Stomach (tissue), 9 donors: ENCODE results near the gene FNDC1. TPM values are rescaled to one million over a fixed set of nuclear protein-coding genes. Genes with fewer than 3 reads are reported as not detected.
A peak's percentile ranks its signal among the peaks of the same experiment; 100 is the strongest.

Experiments
- DNase-seq, 2 donors: peaks; one replicate each; pipeline versions ENCODE4 v3.0.0 to v3.0.0-alpha.2; 2013 to 2019
- H3K27ac ChIP-seq, 5 donors: fragments of 200-600 bp in 4 of 5; sonication (generic) in 4 of 5; one replicate each; pipeline ENCODE4 v1.5.1; 2013 to 2019; ENCODE audit warnings: mild to moderate bottlenecking in 1 of 5, moderate library complexity in 1 of 5
- H3K27me3 ChIP-seq, 3 donors: fragments of 200-600 bp; sonication (generic); one replicate each; pipeline ENCODE4 v1.5.1; 2017 to 2019; ENCODE audit warnings: mixed run types in 1 of 3
- H3K36me3 ChIP-seq, 4 donors: fragments of 200-600 bp; sonication (generic); 1 replicate in 3 of 4; 2 replicates in 1 of 4; pipeline ENCODE4 v1.5.1; 2016 to 2019
- H3K4me1 ChIP-seq, 4 donors: fragments of 200-600 bp; sonication (generic); one replicate each; pipeline ENCODE4 v1.5.1; 2016 to 2019
- H3K4me3 ChIP-seq, 4 donors: fragments of 200-600 bp; sonication (generic) in 3 of 4; one replicate each; pipeline ENCODE4 v1.5.1; 2016 to 2019; ENCODE audit warnings: mild to moderate bottlenecking in 1 of 4
- H3K9me3 ChIP-seq, 4 donors: fragments of 200-600 bp; sonication (generic); one replicate each; pipeline ENCODE4 v1.5.1; 2016 to 2019
- CTCF ChIP-seq, 7 experiments: fragments of 450-650 bp in 4 of 7; fragments of 200-600 bp in 3 of 7; sonication (generic) in 3 of 7; IDR thresholded peaks; one replicate each; pipeline ENCODE4 v1.5.1; 2016 to 2019; ENCODE audit warnings: antibody characterized with exemption in 7 of 7, control low read depth in 2 of 7, mild to moderate bottlenecking in 1 of 7
- EP300 ChIP-seq: sonication (generic); formaldehyde crosslinking; IDR thresholded peaks from one replicate; pipeline ENCODE4 v1.6.1; 2017; ENCODE audit warnings: antibody characterized with exemption
- POLR2A ChIP-seq, 4 donors: fragments of 450-650 bp; IDR thresholded peaks; one replicate each; pipeline ENCODE4 v1.6.1; 2016; ENCODE audit warnings: antibody characterized with exemption in 4 of 4, control low read depth in 2 of 4, mild to moderate bottlenecking in 1 of 4, moderate library complexity in 1 of 4
- POLR2AphosphoS5 ChIP-seq, 3 donors: sonication (generic); formaldehyde crosslinking; IDR thresholded peaks; one replicate each; pipeline ENCODE4 v1.6.1; 2016; ENCODE audit warnings: antibody characterized with exemption in 3 of 3
- WGBS, 5 donors: extraction: QIAGEN DNeasy Blood & Tissue Kit in 3 of 5; methylation state at CpG; one replicate each; pipeline versions ENCODE4 v1.1.5 to v1.1.7; 2013 to 2018; 5-methylcytosine and 5-hydroxymethylcytosine counted together
- intact Hi-C: fragments of 100-400 bp; cut with DNase I; formaldehyde crosslinking; loops from one replicate; pipeline ENCODE4 v1.15.1; 2023; ENCODE audit warnings: low total_unique reads
- polyA plus RNA-seq, 3 donors: library from polyadenylated mRNA; stranded (reverse); fragments of 200-250 nt; gene quantifications; one replicate each; pipeline ENCODE4 v1.2.3, GENCODE V29; 2013
- total RNA-seq, 5 donors: library from RNA; depleted of rRNA; stranded (reverse); fragments of >200 nt; gene quantifications; one replicate each; pipeline versions ENCODE4 v1.1.0 to v1.2.3, GENCODE V29; 2014 to 2016
- donor health status: healthy with polysubstance abuse.
- donor health status: Bipolar disorder and iron deficiency.
- donor health status: healthy.

FNDC1 gene
- total and polyA plus RNA-seq, 8 donors: 0.06 to 11.0 (median 0.43) TPM; not detected in 3

GRCh38 chr6:159174263-159174969, 5.2 kb downstream of the FNDC1 start:
- intact Hi-C loops: loop anchor here (10.0 kb wide), 1 partner anchor 480 kb away; no protein-coding TSS in a partner anchor
- peak; percentile 75 to 89 for DNase-seq
- Histone ChIP-seq H3K27ac (no peak overlapping the region), H3K9me3 (no peaks in the 10 kb centered on the region), H3K27me3 (peaks cover 3 to 61% (median 37%) of the 10 kb centered on the region in 3 donors), H3K4me1 (peaks cover 9 to 24% (median 15%) of the 10 kb centered on the region in 4 donors), H3K36me3 (no peaks in the 10 kb centered on the region), H3K4me3 (no peak overlapping the region)
- TF ChIP-seq POLR2AphosphoS5 (IDR thresholded peaks at IDR 0.05) (no peak), CTCF (IDR thresholded peaks at IDR 0.05) (peak in 5 of 7 experiments; percentile 52 to 81 (median 74))
- 9 to 13% (median 10%) methylated on average over 19 of the region's 19 CpGs for WGBS, 5 donors

GRCh38 chr6:159176913-159177312, 7.7 kb downstream of the FNDC1 start:
- Histone ChIP-seq H3K4me3 (no peak overlapping the region), H3K27ac (no peak overlapping the region), H3K27me3 (peaks cover 0 to 36% (median 12%) of the 10 kb centered on the region in 3 donors), H3K9me3 (no peaks in the 10 kb centered on the region), H3K4me1 (peaks cover 0 to 7% (median 5%) of the 10 kb centered on the region in 4 donors), H3K36me3 (no peaks in the 10 kb centered on the region)
- WGBS, 5 donors: 85 to 95% (median 91%) methylated on average over 4 of the region's 4 CpGs
- DNase-seq: no peak
- TF ChIP-seq EP300 (no peak), POLR2AphosphoS5 (IDR thresholded peaks at IDR 0.05) (no peak), POLR2A (IDR thresholded peaks at IDR 0.05) (no peak), CTCF (IDR thresholded peaks at IDR 0.05) (no peak)
- intact Hi-C loops: loop anchor here (10.0 kb wide), 1 partner anchor 478 kb away; no protein-coding TSS in a partner anchor

GRCh38 chr6:159178847-159179246, 9.6 kb downstream of the FNDC1 start:
- no peak for TF ChIP-seq CTCF (IDR thresholded peaks at IDR 0.05)
- no peak for TF ChIP-seq POLR2AphosphoS5 (IDR thresholded peaks at IDR 0.05)
- TF ChIP-seq EP300: no peak
- TF ChIP-seq POLR2A (IDR thresholded peaks at IDR 0.05): no peak
- Histone ChIP-seq H3K27ac (no peak overlapping the region), H3K4me1 (peaks cover 0 to 7% (median 5%) of the 10 kb centered on the region in 4 donors), H3K36me3 (no peaks in the 10 kb centered on the region), H3K4me3 (no peak overlapping the region), H3K27me3 (peaks cover 0 to 17% (median under 1%) of the 10 kb centered on the region in 3 donors), H3K9me3 (no peaks in the 10 kb centered on the region)
- intact Hi-C loops: loop anchor here (10.0 kb wide), 1 partner anchor 476 kb away; no protein-coding TSS in a partner anchor
- 74 to 93% (median 88%) methylated on average over 9 of the region's 9 CpGs for WGBS, 5 donors
- DNase-seq: no peak

- H3K27me3 ChIP-seq: peaks cover 0 to 6% (median 0%) of the 10 kb centered on the region in 3 donors
- no peaks in the 10 kb centered on the region for H3K36me3 ChIP-seq
- TF ChIP-seq POLR2AphosphoS5 (IDR thresholded peaks at IDR 0.05) (no peak), EP300 (no peak), CTCF (IDR thresholded peaks at IDR 0.05) (no peak)
- 80 to 91% (median 88%) methylated on average over 4 of the region's 4 CpGs for WGBS, 5 donors
- intact Hi-C loops: no loop called here
- H3K4me1 ChIP-seq: no peaks in the 10 kb centered on the region
- no peak overlapping the region for H3K27ac ChIP-seq
- H3K4me3 ChIP-seq: no peak overlapping the region
- no peaks in the 10 kb centered on the region for H3K9me3 ChIP-seq
- no peak for DNase-seq
These were observed 10.8 kb downstream of the FNDC1 start for GRCh38 chr6:159180001-159180400.
